Ishikawa (cell line): ENCODE data around the gene KIF26B.

Source experiments
- CEBPB ChIP-seq: IDR thresholded peaks from 2 replicates; pipeline ENCODE4 v1.6.1; 2012
- CREB1 ChIP-seq: IDR thresholded peaks from 2 replicates; pipeline ENCODE4 v1.6.1; 2012; ENCODE audit warnings: low read depth
- EGR1 ChIP-seq: IDR thresholded peaks from 2 replicates; pipeline ENCODE4 v1.6.1; 2012
- EP300 ChIP-seq: IDR thresholded peaks from 2 replicates; pipeline ENCODE4 v1.6.1; 2012; ENCODE audit warnings: borderline replicate concordance
- FOXM1 ChIP-seq: IDR thresholded peaks from 2 replicates; pipeline ENCODE4 v1.6.1; 2012; ENCODE audit warnings: low read depth, borderline replicate concordance
- NFIC ChIP-seq: IDR thresholded peaks from 2 replicates; pipeline ENCODE4 v1.6.1; 2012
- RAD21 ChIP-seq: IDR thresholded peaks from 2 replicates; pipeline ENCODE4 v1.6.1; 2012; ENCODE audit warnings: low read depth
- TAF1 ChIP-seq: IDR thresholded peaks from 2 replicates; pipeline ENCODE4 v1.6.1; 2012; ENCODE audit warnings: low read depth, mild to moderate bottlenecking
- TCF12 ChIP-seq: IDR thresholded peaks from 2 replicates; pipeline ENCODE4 v1.6.1; 2012; ENCODE audit warnings: low read depth
- TEAD4 ChIP-seq: IDR thresholded peaks from 2 replicates; pipeline ENCODE4 v1.6.1; 2012
- YY1 ChIP-seq: IDR thresholded peaks from 2 replicates; pipeline ENCODE4 v1.6.1; 2012; ENCODE audit warnings: low read depth
- ZBTB7A ChIP-seq: IDR thresholded peaks from 2 replicates; pipeline ENCODE4 v1.6.1; 2012; ENCODE audit warnings: low read depth
- TF ChIP-seq, protein P1 (sequence below): IDR thresholded peaks from 2 replicates; pipeline ENCODE4 v1.6.1; 2012; ENCODE audit warnings: low read depth, mild to moderate bottlenecking
- TF ChIP-seq, protein P2 (sequence below): IDR thresholded peaks from 2 replicates; pipeline ENCODE4 v1.6.1; 2012
- TF ChIP-seq, protein P3 (sequence below): IDR thresholded peaks from 2 replicates; pipeline ENCODE4 v1.6.1; 2012

Gene KIF26B

DNA sequence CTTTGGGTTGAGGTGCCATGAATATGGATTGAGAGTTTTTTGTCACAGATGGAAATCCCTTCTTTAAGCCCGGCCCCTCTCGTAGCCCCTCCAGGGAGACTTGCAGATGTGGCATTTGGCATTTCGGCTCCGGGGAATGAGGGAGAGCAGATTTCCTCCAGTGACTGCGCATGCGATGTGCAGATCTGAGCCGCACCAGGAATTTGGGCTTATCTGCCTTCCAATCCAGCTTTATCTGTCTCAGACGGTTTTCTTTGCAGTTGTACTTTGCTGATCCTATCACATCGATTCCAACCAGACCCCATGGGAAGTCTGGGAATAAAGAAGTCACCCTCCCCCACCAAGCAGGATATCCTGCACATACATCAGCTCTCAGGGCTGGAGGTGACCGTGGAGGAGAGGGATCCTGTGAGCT lies 11.7 kb downstream of the KIF26B start:
- TF ChIP-seq CREB1 (no peak), CEBPB (no peak), RAD21 (no peak), TAF1 (no peak), NFIC (no peak)
- TF ChIP-seq, protein P1, sequence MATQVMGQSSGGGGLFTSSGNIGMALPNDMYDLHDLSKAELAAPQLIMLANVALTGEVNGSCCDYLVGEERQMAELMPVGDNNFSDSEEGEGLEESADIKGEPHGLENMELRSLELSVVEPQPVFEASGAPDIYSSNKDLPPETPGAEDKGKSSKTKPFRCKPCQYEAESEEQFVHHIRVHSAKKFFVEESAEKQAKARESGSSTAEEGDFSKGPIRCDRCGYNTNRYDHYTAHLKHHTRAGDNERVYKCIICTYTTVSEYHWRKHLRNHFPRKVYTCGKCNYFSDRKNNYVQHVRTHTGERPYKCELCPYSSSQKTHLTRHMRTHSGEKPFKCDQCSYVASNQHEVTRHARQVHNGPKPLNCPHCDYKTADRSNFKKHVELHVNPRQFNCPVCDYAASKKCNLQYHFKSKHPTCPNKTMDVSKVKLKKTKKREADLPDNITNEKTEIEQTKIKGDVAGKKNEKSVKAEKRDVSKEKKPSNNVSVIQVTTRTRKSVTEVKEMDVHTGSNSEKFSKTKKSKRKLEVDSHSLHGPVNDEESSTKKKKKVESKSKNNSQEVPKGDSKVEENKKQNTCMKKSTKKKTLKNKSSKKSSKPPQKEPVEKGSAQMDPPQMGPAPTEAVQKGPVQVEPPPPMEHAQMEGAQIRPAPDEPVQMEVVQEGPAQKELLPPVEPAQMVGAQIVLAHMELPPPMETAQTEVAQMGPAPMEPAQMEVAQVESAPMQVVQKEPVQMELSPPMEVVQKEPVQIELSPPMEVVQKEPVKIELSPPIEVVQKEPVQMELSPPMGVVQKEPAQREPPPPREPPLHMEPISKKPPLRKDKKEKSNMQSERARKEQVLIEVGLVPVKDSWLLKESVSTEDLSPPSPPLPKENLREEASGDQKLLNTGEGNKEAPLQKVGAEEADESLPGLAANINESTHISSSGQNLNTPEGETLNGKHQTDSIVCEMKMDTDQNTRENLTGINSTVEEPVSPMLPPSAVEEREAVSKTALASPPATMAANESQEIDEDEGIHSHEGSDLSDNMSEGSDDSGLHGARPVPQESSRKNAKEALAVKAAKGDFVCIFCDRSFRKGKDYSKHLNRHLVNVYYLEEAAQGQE, result no peak
- TF ChIP-seq, protein P2, sequence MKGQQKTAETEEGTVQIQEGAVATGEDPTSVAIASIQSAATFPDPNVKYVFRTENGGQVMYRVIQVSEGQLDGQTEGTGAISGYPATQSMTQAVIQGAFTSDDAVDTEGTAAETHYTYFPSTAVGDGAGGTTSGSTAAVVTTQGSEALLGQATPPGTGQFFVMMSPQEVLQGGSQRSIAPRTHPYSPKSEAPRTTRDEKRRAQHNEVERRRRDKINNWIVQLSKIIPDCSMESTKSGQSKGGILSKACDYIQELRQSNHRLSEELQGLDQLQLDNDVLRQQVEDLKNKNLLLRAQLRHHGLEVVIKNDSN, result no peak

DNA sequence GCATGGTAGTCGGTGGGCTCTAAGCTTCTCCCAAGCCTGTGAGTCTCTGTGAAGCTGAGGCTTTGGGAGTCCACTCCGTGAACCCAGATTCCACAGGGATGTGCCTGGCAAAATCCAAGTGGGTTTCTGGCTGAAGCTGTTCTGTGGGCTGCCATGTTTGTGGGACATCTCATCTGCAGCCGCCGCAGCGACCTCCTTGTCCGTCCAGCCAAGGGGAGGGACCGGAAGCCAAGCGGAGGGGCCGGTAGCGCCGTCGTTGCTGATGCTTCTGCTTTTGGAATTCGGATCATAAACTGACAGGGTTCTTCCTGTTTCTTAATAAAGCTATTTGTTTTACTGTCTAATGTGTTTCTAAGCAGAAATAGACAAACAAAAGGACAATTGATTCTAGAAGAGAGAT lies 13.3 kb downstream of the KIF26B start:
- TF ChIP-seq TAF1 (no peak), CREB1 (no peak)

DNA sequence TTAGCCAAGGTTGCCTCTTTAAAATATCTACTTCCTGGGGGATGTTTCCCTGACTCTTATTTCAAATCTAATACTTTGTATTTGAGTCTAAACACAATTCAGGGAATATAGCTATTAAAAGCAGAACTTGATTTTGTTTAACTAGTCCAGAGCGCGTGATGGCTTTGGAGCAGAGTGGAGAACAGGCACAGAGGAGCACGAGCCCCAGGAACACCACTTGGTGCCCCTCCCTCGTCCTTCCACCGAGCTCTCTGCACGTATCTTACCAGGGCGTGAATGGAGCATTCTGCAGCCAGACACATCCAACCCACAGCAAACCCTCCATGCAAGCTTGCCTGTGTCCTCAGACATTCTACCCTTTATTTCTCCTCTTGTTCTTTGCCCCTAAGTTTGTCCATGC lies 14.1 kb downstream of the KIF26B start:
- TF ChIP-seq CREB1 (no peak), TAF1 (no peak), FOXM1 (no peak), NFIC (no peak), ZBTB7A (no peak), TCF12 (no peak), EGR1 (no peak), CEBPB (no peak), TEAD4 (no peak), EP300 (no peak), YY1 (no peak), RAD21 (no peak)
- TF ChIP-seq, protein P2, result no peak
- TF ChIP-seq, protein P1, result no peak
- TF ChIP-seq, protein P3, sequence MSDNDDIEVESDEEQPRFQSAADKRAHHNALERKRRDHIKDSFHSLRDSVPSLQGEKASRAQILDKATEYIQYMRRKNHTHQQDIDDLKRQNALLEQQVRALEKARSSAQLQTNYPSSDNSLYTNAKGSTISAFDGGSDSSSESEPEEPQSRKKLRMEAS, result no peak

DNA sequence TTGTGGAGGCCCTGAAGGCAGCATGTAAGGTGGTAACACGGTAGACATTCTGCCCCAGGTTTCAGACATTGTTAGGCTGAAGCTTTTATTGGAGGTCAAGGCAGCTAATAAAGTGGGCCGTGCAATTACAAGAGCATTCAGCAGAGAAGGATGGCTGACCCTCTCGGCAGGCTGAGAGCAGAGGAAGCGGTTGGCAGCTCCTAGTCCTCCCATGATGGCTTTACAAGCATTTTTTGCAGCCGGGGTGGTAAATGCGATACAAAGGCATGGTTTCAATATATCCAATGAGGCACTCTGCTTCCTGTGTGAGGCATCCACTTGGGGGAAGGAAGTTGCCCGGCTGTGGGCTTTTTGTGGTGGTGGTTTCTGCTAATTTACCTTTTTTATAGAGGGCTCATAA lies 14.6 kb downstream of the KIF26B start:
- TF ChIP-seq TEAD4 (no peak), CREB1 (no peak), TAF1 (no peak), NFIC (no peak), EP300 (no peak), FOXM1 (no peak), YY1 (no peak), RAD21 (no peak), TCF12 (no peak), CEBPB (no peak)
- TF ChIP-seq, protein P3, result no peak
- TF ChIP-seq, protein P2, result no peak
- TF ChIP-seq, protein P1, result no peak

DNA sequence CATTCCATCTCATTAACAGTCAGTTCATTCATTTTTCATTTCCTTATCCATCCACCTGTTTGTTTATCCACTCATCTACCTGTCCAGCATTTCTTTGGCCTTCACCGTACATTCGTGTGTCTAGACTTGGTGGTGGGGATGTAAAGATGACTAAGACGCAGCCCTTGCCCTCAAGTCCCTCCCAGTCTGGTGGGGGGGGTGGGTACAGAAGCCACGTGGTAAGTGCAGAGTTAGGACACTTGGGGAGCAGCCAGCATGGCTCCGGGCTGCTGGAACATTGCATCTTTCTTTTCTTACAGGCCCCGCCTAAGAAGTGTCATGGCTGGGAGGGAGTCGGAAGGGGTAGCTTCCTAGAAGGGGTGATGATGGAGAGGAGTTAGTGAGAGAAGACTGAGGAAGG lies 17.2 kb downstream of the KIF26B start:
- TF ChIP-seq EGR1, result no peak
- no peak for TF ChIP-seq CEBPB
- no peak for TF ChIP-seq CREB1
- no peak for TF ChIP-seq YY1
- TF ChIP-seq, protein P2, result no peak
- no peak for TF ChIP-seq NFIC
- TF ChIP-seq TEAD4, result no peak
- no peak for TF ChIP-seq EP300
- TF ChIP-seq TCF12, result no peak
- no peak for TF ChIP-seq ZBTB7A
- no peak for TF ChIP-seq TAF1
- TF ChIP-seq, protein P3, result no peak
- TF ChIP-seq RAD21, result no peak
- TF ChIP-seq, protein P1, result no peak
- no peak for TF ChIP-seq FOXM1
